ENCODE data around the gene SH3YL1. TPM values are rescaled to one million over a fixed set of nuclear protein-coding genes. Genes with fewer than 3 reads are reported as not detected.
A peak's percentile ranks its signal among the peaks of the same experiment; 100 is the strongest.

The SH3YL1 gene
- polyA plus RNA-seq, 12 donors, result 28.2 to 66.8 (median 39.0) TPM; not detected in 1

DNA sequence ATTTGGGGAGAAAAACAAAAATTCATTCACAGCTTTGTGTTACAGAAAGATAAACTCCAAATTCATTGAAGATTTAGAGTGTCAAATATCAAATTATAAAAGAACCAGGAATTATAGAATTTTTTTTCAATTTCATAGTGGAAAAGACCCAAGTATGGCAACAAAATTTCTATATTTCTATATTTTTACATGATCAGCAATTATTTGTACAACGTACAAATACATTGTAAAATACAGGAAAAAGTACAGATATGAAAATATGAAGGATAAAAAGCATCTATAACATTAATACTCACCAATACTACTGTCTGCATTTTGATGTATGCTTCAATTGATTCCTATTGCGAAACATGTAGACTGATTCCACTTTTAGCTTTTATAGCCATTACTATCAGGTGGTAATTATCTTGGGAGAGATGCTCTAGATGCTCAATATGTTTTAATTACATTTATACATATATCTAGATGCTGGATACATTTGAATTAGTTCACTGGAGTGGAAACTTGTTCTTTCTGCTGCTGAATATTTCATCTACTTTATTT is 4.0 kb downstream of the SH3YL1 start:
- no peak for DNase-seq

DNA sequence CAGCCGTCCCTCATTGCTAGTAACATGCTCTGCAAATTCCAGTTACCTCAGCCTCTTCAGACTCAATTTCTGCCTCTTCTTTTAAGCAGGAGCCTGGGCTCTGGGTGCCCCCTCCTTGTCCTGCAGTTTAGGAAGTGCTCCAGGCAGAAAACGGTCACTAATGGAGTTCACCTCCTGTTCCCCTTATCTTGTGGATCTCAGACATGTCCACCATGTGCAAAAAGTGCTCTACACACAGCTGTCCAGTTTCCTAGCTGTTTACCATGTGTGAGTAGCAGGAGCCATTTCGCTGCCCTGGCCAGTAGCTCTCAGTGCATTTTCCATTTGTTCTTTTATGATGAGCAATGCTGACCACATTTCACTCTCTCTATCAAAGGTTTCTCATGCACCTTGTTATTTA is 4.9 kb downstream of the SH3YL1 start:
- DNase-seq, result no peak

DNA sequence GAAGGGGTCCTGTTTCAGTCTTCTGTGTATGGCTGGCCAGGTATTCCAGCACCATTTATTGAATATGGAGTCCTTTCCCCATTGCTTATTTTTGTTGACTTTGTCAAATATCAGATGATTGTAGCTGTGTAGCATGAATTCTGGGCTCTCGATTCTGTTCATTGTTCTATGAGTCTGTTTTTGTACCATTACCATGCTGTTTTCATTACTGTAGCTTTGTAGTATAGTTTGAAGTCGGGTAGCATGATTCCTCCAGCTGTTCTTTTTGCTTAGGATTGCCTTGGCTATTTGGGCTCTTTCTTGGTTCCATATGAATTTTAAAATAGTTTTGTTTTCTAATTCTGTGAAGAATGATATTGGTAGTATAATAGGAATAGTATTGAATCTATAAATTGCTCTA is 6.0 kb downstream of the SH3YL1 start:
- no peak for DNase-seq

DNA sequence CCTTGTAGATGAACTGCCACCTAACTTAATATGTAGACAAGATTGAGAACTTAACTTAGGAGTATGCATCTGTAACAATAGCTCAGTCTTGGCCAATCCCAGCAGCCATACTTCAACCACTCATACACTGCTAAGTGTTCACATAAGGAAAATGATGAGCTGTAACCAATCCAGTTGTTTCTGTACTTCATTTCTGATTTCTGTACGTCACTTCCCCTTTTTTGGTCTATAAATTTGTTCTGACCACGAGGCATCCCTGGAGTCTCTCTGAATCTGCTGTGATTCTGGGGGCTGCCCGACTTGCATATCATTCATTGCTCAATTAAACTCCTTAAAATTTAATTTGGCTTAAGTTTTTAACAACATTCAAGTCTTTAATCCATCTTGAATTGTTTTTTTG is 6.4 kb downstream of the SH3YL1 start:
- no peak for DNase-seq

DNA sequence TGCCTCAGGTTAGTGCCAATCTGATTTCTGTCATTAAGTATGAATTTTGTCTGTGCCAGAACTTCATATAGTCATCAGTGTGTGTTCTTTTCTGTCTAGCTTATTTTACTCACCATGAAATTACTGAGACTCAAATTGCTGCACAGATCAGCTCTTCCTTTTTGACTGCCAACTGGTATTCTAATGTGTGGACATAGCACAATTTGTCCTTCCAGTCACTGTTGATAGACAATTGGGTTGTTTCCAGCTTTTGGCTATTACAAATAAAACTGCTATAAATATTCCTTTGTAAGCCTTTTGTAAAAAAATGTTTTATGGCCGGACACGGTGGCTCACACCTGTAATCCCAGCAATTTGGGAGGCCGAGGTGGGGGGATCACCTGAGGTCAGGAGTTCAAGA is 7.7 kb downstream of the SH3YL1 start:
- DNase-seq, result no peak

DNA sequence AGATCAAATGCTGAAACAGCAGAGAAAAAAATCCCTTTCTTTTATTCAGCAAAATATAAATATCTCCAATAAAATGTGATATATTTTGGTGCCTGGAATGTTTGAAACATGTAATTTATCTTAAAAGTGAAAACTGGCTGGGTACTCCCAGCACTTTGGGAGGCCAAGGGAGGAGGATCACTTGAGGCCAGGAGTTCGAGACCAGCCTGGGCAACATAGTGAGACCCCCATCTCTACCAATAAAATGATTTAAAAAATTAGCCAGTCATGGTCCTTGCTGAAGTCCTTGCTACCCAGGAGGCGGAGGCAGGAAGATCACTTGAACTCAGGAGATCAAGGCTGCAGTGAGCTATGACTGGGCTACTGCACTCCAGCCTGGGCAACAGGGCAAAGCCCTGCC is 8.6 kb downstream of the SH3YL1 start:
- DNase-seq, result no peak

DNA sequence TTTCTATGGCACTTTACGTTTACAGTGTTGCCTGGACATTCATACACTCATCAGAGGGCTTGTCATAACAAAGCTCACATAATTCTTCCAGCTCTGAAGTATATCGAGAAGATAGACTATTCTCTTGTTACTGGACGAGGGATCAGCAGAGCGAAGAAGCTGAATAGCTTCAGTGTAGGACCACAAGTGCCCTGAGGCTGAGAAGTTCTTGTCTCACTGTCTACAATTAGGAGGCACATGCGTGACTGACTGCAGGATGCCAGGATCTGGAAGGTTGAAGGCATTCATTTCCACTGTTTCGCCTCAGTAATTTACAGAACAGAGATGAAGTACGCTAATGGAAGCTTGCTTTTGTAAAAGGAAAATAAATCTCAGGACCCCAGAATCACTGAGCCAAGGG is 9.6 kb downstream of the SH3YL1 start:
- DNase-seq, result no peak

DNA sequence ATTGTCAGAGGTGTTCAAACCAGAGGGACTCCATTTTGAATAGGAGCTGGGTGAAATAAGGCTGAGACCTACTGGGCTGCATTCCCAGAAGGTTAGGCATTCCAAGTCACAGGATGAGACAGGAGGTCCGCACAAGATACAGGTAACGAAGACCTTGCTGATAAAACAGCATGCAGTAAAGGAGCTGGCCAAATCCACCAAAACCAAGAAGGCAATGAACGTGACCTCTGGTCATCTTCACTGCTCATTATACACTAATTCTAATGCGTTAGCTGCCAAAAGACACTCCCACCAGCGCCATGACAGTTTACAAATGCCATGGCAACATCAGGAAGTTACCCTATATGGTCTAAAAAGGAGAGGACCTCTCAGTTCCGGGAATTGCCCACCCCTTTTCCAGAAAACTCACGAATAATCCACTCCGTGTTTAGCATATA is 10.6 kb downstream of the SH3YL1 start:
- no peak for DNase-seq

DNA sequence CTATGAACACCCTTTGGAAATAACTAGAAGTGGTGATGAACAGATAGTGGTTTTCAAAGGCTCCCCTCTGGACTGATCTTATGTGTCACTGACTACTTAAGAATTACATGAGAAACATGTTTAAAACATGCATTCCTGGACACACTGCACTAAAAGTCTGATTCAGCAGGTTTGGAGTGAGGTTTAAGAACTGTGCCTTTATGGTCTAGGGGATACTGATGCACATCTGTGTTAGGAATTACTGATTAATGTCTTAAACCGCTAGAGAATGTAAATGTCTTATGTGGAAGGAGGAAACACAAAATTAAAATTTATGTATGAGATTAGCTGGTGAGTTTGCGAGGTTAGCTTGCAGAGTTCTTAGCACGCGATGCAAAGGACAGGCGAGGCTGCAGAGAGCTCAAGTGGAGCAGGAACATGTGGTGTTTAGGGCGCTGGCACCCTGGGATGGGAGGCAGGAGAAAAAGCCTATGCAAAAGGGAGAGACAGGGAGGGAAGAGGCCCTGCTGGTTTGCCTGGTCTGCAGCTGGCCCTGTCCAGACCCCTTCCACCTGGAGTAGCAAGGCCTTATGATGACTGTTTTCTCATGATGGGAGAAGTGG is 11.7 kb downstream of the SH3YL1 start:
- DNase-seq, result no peak

DNA sequence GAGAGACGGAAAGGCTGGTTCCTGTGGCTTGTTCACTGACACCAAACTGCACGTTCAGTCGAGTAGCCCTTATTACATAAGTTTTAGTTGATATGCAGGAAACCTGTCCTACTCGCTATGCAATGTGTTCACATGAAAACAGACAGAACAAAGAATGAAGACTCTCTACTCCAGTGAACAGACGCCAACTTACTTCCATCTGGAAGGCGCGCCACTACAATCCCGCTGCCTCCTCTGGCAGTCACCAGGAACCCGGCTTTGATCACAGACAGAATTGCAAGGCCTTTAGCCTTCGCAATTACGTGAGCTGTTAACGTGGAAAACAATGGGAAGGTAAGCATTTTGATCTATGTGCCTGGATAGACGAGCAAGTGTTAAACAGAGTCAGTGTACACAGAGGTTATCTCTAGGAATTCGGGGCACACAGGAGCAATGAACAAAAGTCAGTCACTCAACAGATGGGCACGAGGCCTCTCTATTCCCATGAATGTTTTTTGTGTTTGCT is 14.2 kb downstream of the SH3YL1 start:
- no peak for DNase-seq

DNA sequence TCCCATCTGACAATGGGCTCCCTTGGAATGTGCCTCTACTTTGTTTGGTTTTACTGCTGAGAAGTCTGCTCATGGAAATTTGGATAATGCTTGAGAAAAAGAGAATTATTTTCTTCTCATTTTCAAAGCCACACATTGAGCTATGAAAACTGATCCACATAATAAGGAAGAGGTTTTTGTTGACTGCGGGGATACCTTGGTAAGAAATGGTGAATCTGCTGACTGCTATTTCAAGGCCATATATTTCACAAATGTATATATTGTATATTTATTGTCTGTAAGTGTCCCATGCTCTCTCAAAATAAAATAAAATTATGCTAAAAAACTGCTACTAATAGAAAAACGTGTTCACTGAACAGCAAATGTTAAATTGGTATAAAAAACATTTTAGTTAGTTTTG is 15.1 kb downstream of the SH3YL1 start:
- DNase-seq, result no peak

DNA sequence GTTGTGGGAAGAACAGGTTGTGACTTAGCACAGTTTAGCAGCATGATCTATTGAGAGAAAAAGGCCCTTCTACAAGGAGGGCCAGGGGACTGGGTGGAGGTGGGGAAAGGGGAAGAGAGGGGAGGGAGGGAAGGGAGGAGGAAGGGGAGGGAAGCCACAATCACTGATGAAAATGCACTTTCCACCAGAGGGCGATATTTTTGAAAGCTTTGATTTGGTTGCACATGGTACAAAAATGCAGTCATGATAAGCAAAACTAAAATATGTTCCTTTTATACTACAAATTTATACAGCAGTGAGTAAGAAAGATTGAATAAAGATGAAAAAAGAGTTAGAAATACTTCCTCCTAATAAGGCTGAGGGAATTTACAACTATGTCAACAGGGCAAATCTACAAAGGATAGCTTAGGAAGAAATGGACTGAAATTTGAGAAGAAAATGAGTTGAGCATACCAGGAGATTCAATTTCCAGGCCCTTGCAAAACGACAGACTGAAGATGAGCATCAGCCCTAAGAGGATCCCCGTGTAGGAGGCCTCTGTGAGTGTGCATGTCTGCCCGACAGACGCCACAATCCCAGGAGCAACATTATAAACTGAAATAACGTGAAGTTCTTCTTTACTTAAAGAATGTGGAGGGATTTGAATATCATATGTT is 17.2 kb downstream of the SH3YL1 start:
- no peak for DNase-seq

DNA sequence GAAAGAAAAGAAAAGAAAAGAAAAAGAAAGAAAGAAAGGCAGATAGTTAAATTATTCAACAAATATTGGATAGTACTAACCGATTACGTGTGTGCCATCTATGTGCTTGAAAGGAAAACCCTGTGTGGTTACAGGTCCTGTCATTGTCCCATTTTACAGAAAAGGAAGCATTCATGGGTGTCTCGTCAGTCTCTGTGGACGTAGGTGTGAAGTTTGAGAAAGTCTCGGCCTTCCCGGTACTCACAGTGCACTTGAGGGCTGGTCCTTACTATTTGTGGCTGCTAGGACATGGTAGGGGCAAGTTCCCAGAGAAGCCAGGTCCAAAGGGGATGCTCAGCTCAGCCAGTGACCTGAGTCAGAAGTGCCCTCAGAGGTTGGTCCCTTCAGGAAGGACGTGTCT is 19.3 kb downstream of the SH3YL1 start:
- DNase-seq, result no peak

DNA sequence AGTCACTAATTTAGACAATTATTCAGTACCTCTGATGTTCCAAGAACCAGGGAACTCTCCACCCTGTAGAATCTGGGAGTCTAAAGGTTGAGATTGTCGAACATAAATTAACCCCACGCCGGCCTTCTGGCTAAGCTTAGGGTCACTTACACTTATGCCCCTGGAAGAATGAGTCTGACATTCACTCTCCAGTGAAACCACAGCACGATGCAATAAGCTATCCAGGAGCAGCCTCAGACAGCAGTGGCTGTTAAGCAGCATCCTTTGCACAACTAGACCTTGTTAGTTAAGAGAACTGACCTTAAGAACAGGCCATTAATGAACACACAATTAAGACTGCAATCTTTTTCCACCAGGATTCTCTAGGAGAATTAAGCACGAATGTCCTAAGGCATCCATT is 25.0 kb downstream of the SH3YL1 start:
- no peak for DNase-seq

DNA sequence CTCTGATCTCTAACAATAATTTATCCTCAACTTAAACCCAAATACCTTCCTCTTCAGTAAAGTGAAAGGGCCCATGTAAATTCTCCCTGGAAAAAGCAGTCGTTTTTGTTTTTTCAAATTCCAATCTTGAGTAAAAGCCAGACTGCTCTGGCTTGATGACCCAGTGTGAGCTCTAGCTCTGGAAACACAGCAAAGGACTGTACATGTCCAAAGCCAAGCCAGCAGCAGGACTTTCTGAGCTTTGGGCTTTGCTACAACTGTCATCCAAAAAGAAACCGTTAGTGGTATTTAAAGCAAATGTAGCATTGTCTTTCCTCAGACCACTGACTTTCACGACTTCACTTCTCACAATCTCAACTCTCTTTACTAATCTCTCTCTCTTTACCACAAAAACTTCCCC is 25.4 kb downstream of the SH3YL1 start:
- DNase-seq, result peak; percentile 61

DNA sequence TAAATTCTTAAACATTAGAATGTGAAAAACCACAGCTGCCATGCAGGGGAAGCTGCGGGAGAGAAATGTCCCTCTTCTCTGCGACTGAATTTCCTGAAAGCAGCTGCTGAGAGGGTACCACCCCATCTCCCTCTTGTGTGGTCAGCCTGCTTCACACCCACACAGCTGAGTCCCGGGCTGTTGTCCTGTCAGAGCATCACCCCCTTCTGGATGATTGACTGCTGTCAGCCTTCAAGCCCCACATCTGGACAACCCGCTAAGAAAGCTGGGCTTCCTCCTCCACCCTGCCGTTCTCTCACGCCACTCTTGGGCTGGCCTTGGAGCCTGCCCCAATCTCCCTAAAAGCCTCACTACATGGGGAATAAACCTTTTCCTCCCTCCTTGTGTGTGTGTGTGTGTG is 26.0 kb downstream of the SH3YL1 start:
- no peak for DNase-seq

DNA sequence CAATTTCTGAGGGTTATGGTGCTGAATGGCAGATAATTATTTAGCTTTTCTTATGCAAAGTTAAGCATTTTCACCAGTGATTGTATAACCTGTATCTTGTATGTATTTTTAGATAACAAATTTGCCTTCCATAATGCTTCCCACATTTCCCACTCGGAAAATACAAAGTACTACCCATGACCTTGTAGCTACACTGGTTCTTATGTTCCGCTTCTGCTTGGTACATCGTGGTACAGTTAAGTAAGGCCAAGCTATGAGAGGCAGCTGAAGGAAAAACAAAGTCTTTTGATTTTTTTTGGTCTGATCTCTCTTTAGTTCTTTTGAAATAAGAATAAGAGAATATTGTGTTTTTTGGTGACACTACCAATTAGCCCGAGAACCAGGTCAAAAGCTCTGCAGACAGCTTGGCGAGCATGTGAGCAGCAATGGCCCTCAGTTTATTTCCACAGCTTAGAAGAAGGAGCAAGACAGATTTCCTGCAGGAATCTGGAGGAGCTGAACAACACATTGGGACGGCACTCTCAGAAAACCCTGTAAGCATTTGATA is 26.8 kb downstream of the SH3YL1 start:
- no peak for DNase-seq

DNA sequence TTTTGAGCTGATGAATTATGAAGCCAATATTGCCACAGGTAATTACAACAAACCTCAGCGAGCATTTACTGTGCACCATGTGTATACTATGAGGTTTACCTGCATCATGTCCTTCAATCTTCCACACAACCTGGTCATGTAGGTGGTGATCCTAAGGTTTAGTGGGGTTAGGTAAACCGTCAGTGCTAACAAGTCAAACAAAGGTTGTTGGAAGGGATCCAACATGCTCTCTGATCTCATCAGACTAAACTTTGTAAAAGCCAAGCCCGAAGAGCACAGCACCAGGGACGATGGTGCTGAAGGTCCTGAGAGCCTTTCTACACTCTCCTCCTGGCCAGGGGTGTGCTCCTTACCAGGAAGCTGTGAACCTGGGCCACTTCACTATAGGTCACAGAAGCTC is 29.4 kb downstream of the SH3YL1 start:
- no peak for DNase-seq

DNA sequence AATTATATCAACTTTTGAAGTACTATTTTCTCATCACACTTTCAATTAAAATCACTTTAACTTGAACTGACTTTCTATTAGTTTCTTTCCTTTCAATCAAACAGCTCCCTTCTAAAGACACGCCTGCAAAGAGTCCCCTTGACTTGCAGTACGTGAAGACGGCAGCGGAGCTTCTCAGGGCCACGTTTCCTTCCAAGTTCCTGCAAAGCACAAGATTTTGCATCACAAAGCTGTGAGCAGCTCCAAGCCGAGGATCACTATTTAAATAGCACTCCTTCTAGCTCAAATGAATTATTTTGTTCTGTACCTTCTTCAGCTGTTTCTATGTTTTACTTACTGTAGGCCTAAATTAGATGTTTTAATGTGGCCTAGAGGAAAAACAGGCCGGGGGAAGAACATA is 30.8 kb downstream of the SH3YL1 start:
- DNase-seq, result no peak

DNA sequence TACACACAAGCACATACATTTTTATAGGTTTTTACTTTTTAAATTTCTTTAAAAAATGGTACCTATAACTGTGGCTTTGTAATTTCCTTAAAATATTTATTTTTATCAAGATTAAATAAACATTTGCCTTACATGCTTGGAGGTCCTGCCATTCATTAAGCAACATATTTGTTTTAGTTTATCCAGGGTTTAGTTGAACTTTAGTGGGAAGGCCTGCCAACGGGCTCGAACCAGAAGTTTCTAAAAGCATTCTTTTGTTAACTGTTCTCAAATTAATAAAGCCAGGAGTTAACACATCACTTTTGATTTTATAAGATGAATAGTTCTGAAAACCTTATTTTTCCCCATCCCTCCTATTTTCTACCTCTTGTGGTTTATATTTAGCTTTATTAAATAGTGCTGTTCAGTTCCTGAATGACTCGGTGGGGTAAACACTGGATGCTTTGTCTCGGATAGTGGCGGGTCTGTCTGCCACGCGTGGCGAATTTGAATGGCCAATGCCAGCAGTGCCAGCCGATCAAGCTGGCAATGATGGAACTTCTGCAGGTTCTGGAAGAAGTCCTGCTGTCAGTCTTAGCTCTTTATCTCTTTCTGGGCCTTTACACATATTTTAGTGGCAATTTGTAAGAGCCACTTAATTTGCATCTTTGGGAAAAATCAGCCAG is 32.2 kb downstream of the SH3YL1 start:
- no peak for DNase-seq

DNA sequence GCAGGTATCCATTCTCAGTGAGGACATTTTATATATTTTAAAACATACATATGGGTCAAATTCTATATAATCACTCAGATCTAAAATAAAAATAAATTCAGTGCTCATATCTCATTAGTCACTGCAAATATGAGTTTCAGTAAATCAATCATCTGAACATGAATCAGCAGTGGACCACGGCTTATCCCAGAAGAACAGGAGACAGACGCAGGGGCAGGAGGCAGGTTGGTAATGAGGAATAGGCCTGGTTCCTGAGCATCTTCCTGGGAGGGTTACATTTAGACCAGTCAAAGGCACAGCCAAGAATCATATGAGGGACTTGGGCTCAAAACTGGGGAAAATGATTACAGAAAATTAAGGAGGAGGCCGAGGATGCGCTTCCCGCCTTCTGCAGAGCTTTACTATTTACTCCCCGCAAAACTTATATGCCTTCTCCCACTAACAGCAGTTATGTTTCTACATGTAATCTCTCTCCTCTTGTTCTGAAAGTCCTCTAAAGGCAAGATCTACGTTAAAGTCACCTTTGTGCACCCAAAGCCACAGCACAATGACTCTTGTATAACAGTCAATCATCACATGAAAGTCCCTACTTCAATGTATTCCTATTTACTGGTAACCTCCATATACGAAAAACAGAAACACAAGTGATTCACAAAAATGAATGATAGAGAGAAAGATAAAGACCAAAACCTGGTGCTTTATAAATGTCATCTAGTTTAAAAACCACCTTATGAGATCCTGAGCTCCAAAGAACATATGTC is 35.1 kb downstream of the SH3YL1 start:
- DNase-seq, result no peak

DNA sequence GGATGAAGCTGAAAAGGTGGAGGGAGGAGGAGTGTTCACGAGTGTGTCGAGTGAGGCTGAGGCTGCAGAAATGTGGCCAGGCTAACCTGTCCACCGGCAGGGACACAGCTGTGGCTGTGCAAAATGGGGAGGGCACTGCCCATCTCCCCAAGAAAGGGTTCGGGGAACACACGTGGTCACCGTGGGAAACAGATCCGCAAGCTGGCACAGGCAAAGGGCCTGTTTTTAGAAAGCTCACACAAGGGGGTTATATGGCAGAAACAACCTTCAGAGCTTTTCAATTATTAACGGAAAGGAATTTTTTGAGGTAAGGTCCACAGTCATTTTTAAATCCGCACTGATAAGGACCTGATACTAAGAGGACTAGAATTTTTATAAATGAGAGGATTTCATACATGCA is 35.7 kb downstream of the SH3YL1 start:
- DNase-seq, result no peak

All from muscle of arm (tissue), 12 donors.